Pancreas (tissue), 10 donors: ENCODE measurements around the gene GRIP1. TPM values are rescaled to one million over a fixed set of nuclear protein-coding genes. Genes with fewer than 3 reads are reported as not detected.

ENCODE experiments used
- ATAC-seq, 4 donors: fragments of 200-7000 bp; cut with Tn5 transposase; one replicate each; pipeline versions ENCODE4 v1.8.0 to v1.9.1; 2020; ENCODE audit warnings: mild to moderate bottlenecking in 4 of 4, moderate library complexity in 4 of 4
- DNase-seq, 6 donors: peaks; one replicate each; pipeline ENCODE4 v3.0.0-alpha.2; 2020
- FAIRE-seq: peaks from 2 replicates; lab custom pipeline; 2012; peaks lifted over from hg19 to GRCh38; lab: Jason Lieb, UNC
- H3K27ac ChIP-seq, 4 donors: fragments of 200-600 bp; sonication (generic); 1 replicate in 3 of 4; 2 replicates in 1 of 4; pipeline versions ENCODE4 v1.5.0 to v1.8.0; 2020
- H3K27me3 ChIP-seq, 4 donors: fragments of 200-600 bp; one replicate each; pipeline ENCODE4 v1.8.0; 2021
- H3K36me3 ChIP-seq, 3 donors: fragments of 200-600 bp; sonication (generic) in 1 of 3; one replicate each; pipeline versions ENCODE4 v1.5.0 to v1.8.0; 2020 to 2021
- H3K4me1 ChIP-seq, 3 donors: fragments of 200-600 bp; one replicate each; pipeline ENCODE4 v1.8.0; 2021
- H3K4me3 ChIP-seq, 4 donors: fragments of 200-600 bp; sonication (generic) in 2 of 4; one replicate each; pipeline versions ENCODE4 v1.5.0 to v1.8.0; 2020 to 2021
- H3K9me3 ChIP-seq, 4 donors: fragments of 200-600 bp; one replicate each; pipeline ENCODE4 v1.8.0; 2021
- whole genome bisulfite sequencing, 2 donors: extraction: QIAGEN DNeasy Blood & Tissue Kit; methylation state at CpG; one replicate each; pipeline ENCODE4 v1.1.7; 2013; 5-methylcytosine and 5-hydroxymethylcytosine counted together
- intact Hi-C, 3 donors: fragments of 100-400 bp; cut with DNase I; formaldehyde crosslinking; loops; one replicate each; pipeline versions ENCODE4 v1.11.1 to v1.14.2; 2022
- polyA plus RNA-seq, 2 donors: library from polyadenylated mRNA; stranded (reverse); fragments of 200-250 nt; gene quantifications; one replicate each; pipeline ENCODE4 v1.2.3, GENCODE V29; 2013
- total RNA-seq, 6 donors: library from RNA; stranded (reverse); fragmentation: NEBNext Ultra II Directional in 4 of 6; extraction: Animal tissue kit (Norgen Biotek cat#: 25700) in 4 of 6; gene quantifications; one replicate each; pipeline versions ENCODE4 v1.2.1 to v1.2.4, GENCODE V29; 2021 to 2023
- TF ChIP-seq, protein P1 (sequence below), 4 donors: fragments of 200-600 bp; sonication (generic) in 3 of 4; IDR thresholded peaks; one replicate each; pipeline versions ENCODE4 v1.5.0 to v1.8.0; 2021; ENCODE audit warnings: antibody characterized with exemption in 4 of 4
- donor health status: healthy with polysubstance abuse.
- donor health status: DM: no; HTN: no; CAD: no; lungs with moderate emphysema.
- donor health status: DM: no; HTN: no; CAD: no.
- donor health status: control.
- donor health status: control.
- donor health status: Bipolar disorder and iron deficiency.
- donor health status: DM: yes; HTN: yes; CAD: no.
- donor health status: DM: no; HTN: no; CAD: no.
- donor health status: DM: no; HTN: no; CAD: no.
- donor health status: DM: yes; HTN: yes; CAD: no.

The GRIP1 gene
- total and polyA plus RNA-seq, 8 donors: 0.89 to 6.8 (median 4.7) TPM

- H3K27me3 ChIP-seq: no peaks in the 10 kb centered on the region
- no peaks in the 10 kb centered on the region for H3K4me1 ChIP-seq
- DNase-seq (no peak), ATAC-seq (no peak), FAIRE-seq (no peak)
- TF ChIP-seq, protein P1, sequence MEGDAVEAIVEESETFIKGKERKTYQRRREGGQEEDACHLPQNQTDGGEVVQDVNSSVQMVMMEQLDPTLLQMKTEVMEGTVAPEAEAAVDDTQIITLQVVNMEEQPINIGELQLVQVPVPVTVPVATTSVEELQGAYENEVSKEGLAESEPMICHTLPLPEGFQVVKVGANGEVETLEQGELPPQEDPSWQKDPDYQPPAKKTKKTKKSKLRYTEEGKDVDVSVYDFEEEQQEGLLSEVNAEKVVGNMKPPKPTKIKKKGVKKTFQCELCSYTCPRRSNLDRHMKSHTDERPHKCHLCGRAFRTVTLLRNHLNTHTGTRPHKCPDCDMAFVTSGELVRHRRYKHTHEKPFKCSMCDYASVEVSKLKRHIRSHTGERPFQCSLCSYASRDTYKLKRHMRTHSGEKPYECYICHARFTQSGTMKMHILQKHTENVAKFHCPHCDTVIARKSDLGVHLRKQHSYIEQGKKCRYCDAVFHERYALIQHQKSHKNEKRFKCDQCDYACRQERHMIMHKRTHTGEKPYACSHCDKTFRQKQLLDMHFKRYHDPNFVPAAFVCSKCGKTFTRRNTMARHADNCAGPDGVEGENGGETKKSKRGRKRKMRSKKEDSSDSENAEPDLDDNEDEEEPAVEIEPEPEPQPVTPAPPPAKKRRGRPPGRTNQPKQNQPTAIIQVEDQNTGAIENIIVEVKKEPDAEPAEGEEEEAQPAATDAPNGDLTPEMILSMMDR (IDR thresholded peaks at IDR 0.05): no peak
- H3K36me3 ChIP-seq: no peaks in the 10 kb centered on the region
- H3K4me3 ChIP-seq: no peak overlapping the region
- 71 to 78% methylated on average over 3 of the region's 3 CpGs for WGBS, 2 donors
- no peak overlapping the region for H3K27ac ChIP-seq
- intact Hi-C loops: loop anchor here in 1 of 3 donors (10.0 kb wide), 1 partner anchor 181 kb away; no protein-coding TSS in a partner anchor
- no peaks in the 10 kb centered on the region for H3K9me3 ChIP-seq
Observed at GRCh38 chr12:66683822-66684221, 4.9 kb upstream of the GRIP1 start.

- no peaks in the 10 kb centered on the region for H3K36me3 ChIP-seq
- H3K9me3 ChIP-seq: no peaks in the 10 kb centered on the region
- intact Hi-C loops: loop anchor here in 1 of 3 donors (10.0 kb wide), 1 partner anchor 182 kb away; no protein-coding TSS in a partner anchor
- no peak for ATAC-seq
- TF ChIP-seq, protein P1 (IDR thresholded peaks at IDR 0.05): no peak
- H3K4me1 ChIP-seq: no peaks in the 10 kb centered on the region
- no peak for FAIRE-seq
- no peak overlapping the region for H3K4me3 ChIP-seq
- no peak for DNase-seq
- 86 to 88% methylated on average over 6 of the region's 6 CpGs for WGBS, 2 donors
- no peaks in the 10 kb centered on the region for H3K27me3 ChIP-seq
- no peak overlapping the region for H3K27ac ChIP-seq
Observed at GRCh38 chr12:66683073-66683472, 4.2 kb upstream of the GRIP1 start.

GRCh38 chr12:66679461-66680084, 697 bp upstream of the GRIP1 start:
- Histone ChIP-seq H3K4me3 (no peak overlapping the region), H3K27me3 (no peaks in the 10 kb centered on the region), H3K27ac (no peak overlapping the region), H3K36me3 (no peaks in the 10 kb centered on the region), H3K4me1 (no peaks in the 10 kb centered on the region), H3K9me3 (no peaks in the 10 kb centered on the region)
- intact Hi-C loops: loop anchor here in 1 of 3 donors (10.0 kb wide), 1 partner anchor 185 kb away; no protein-coding TSS in a partner anchor
- TF ChIP-seq, protein P1 (IDR thresholded peaks at IDR 0.05): no peak
- 73 to 84% methylated on average over 7 of the region's 7 CpGs for WGBS, 2 donors
- FAIRE-seq (no peak), ATAC-seq (no peak), DNase-seq (no peak)

GRCh38 chr12:66676241-66676640, 2.6 kb downstream of the GRIP1 start:
- Histone ChIP-seq H3K27me3 (no peaks in the 10 kb centered on the region), H3K9me3 (no peaks in the 10 kb centered on the region), H3K27ac (no peak overlapping the region), H3K36me3 (no peaks in the 10 kb centered on the region), H3K4me3 (no peak overlapping the region), H3K4me1 (no peaks in the 10 kb centered on the region)
- DNase-seq (no peak), ATAC-seq (no peak), FAIRE-seq (no peak)
- TF ChIP-seq, protein P1 (IDR thresholded peaks at IDR 0.05): no peak
- intact Hi-C loops: no loop called here

- no peaks in the 10 kb centered on the region for H3K9me3 ChIP-seq
- DNase-seq (no peak), FAIRE-seq (no peak), ATAC-seq (no peak)
- intact Hi-C loops: no loop called here
- H3K27me3 ChIP-seq: no peaks in the 10 kb centered on the region
- H3K36me3 ChIP-seq: no peaks in the 10 kb centered on the region
- no peaks in the 10 kb centered on the region for H3K4me1 ChIP-seq
- H3K4me3 ChIP-seq: no peak overlapping the region
- 54 to 58% methylated on average over 4 of the region's 4 CpGs for WGBS, 2 donors
- no peak overlapping the region for H3K27ac ChIP-seq
- TF ChIP-seq, protein P1 (IDR thresholded peaks at IDR 0.05): no peak
Observed at GRCh38 chr12:66674495-66675122, 4.3 kb downstream of the GRIP1 start.
